OCI-LY3 (cell line): Measurements from ENCODE around the gene CHRD.

Source experiments
- H2AFZ ChIP-seq: fragments of 200-600, 300-600 bp; shearing (Covaris generic); 2 replicates; pipeline ENCODE4 v1.6.0; 2014; ENCODE audit warnings: antibody characterized with exemption, low read depth, low read length
- H3K27ac ChIP-seq: fragments of 200-600, 300-600 bp; sonication (generic); 2 replicates; pipeline ENCODE4 v1.5.1; 2014; ENCODE audit warnings: mild to moderate bottlenecking, low read length, moderate library complexity, mixed read lengths
- H3K27me3 ChIP-seq: fragments of 200-600, 300-600 bp; sonication (generic); 2 replicates; pipeline ENCODE4 v1.6.1; 2014; ENCODE audit warnings: low read depth, low read length, mixed read lengths
- H3K36me3 ChIP-seq: fragments of 200-600, 300-600 bp; sonication (generic); replicated peaks from 2 replicates; pipeline ENCODE3; 2014; ENCODE audit warnings: low read depth, low read length, mixed read lengths
- H3K4me1 ChIP-seq: fragments of 300-600, 200-600 bp; sonication (generic); 2 replicates; pipeline ENCODE4 v1.6.1; 2014; ENCODE audit warnings: low read length, mixed read lengths
- H3K4me2 ChIP-seq: fragments of 200-600, 300-600 bp; sonication (generic); 2 replicates; pipeline ENCODE4 v1.6.1; 2014; ENCODE audit warnings: low read length, mixed read lengths
- H3K4me3 ChIP-seq: fragments of 300-600, 200-600 bp; sonication (generic); 2 replicates; pipeline ENCODE4 v1.5.1; 2014; ENCODE audit warnings: antibody characterized with exemption, mild to moderate bottlenecking, low read length, moderate library complexity
- H3K79me2 ChIP-seq: fragments of 300-600, 200-600 bp; shearing (Covaris generic); 2 replicates; pipeline ENCODE4 v1.6.1; 2014; ENCODE audit warnings: mild to moderate bottlenecking, low read length, mixed read lengths
- H3K9ac ChIP-seq: fragments of 300-600, 200-600 bp; shearing (Covaris generic); 2 replicates; pipeline ENCODE4 v1.6.0; 2014; ENCODE audit warnings: mild to moderate bottlenecking, low read length, moderate library complexity
- H3K9me3 ChIP-seq: fragments of 200-600, 300-600 bp; shearing (Covaris generic); 2 replicates; pipeline ENCODE4 v1.6.1; 2014; ENCODE audit warnings: low read length, mixed read lengths; ENCODE audit not compliant: insufficient read depth
- H4K20me1 ChIP-seq: fragments of 200-600, 300-600 bp; sonication (generic); 2 replicates; pipeline ENCODE4 v1.6.1; 2016; ENCODE audit warnings: low read length, mixed read lengths; ENCODE audit not compliant: insufficient read depth
- EZH2phosphoT487 ChIP-seq: fragments of 200-600 bp; shearing (Covaris generic); IDR thresholded peaks from 2 replicates; pipeline ENCODE4 v1.6.1; 2018; ENCODE audit warnings: antibody characterized with exemption, mixed run types, low read depth
- TF ChIP-seq, protein P1 (sequence below): fragments of 200-600, 300-600 bp; sonication (generic); IDR thresholded peaks from 2 replicates; pipeline ENCODE4 v1.5.1; 2014; ENCODE audit warnings: antibody characterized with exemption, low read length, low read depth

The CHRD gene

DNA sequence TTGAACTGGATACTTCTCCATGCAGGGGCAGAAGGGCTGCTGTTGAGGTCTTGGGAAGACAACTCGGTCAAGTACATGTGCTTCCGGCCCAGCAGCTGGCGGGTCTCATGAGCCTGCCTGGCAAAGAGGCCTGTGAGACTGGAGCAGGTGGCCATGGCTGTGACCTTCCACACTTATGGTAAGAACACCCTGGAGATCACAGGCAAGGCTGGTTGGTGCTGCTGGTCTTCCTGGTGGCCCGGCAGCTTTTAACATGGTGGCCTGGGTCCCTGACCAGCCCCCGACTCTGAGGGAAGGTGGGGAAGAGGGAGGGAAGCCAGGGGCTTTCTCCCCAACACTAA lies 15.4 kb downstream of the CHRD start:
- no peak for TF ChIP-seq EZH2phosphoT487
- TF ChIP-seq, protein P1, sequence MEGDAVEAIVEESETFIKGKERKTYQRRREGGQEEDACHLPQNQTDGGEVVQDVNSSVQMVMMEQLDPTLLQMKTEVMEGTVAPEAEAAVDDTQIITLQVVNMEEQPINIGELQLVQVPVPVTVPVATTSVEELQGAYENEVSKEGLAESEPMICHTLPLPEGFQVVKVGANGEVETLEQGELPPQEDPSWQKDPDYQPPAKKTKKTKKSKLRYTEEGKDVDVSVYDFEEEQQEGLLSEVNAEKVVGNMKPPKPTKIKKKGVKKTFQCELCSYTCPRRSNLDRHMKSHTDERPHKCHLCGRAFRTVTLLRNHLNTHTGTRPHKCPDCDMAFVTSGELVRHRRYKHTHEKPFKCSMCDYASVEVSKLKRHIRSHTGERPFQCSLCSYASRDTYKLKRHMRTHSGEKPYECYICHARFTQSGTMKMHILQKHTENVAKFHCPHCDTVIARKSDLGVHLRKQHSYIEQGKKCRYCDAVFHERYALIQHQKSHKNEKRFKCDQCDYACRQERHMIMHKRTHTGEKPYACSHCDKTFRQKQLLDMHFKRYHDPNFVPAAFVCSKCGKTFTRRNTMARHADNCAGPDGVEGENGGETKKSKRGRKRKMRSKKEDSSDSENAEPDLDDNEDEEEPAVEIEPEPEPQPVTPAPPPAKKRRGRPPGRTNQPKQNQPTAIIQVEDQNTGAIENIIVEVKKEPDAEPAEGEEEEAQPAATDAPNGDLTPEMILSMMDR, result no peak
- no peak overlapping the region for H3K27ac ChIP-seq
- H3K4me1 ChIP-seq, result no peaks in the 10 kb centered on the region
- no peak overlapping the region for H3K4me3 ChIP-seq
- no peaks in the 10 kb centered on the region for H3K9me3 ChIP-seq
- H2AFZ ChIP-seq, result no peak overlapping the region
- H3K4me2 ChIP-seq, result no peak overlapping the region
- no peak overlapping the region for H3K9ac ChIP-seq
- H3K79me2 ChIP-seq, result no peaks in the 10 kb centered on the region
- H4K20me1 ChIP-seq, result no peaks in the 10 kb centered on the region
- H3K36me3 ChIP-seq, result no peaks in the 10 kb centered on the region
- H3K27me3 ChIP-seq, result 0 out of 2 replicates have a peak, but pooled peaks cover 2% of the 10 kb centered on the region

DNA sequence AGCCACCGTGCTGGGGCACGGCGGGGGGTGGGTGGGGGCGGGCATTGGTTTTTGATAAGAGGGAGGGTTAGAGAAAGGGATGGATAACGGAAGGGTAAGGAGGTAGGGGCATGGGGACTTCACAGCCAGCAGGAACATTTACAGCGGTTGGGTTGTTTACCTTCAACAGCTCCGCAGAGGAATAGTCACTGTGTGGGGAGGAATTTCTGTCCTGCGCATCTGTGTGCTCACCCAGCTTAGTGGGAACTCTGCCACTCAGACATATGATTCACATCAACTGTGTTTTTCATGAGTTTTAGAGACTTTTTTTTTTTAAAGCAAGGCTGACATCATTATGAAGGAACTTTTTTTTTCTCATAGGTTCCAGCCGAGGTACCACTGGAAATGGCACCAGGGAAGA lies 19.6 kb downstream of the CHRD start:
- TF ChIP-seq, protein P1, result no peak
- TF ChIP-seq EZH2phosphoT487, result no peak
- peaks cover 2% of the 10 kb centered on the region; the same call in 1 of the 2 replicates for H3K27me3 ChIP-seq
- H4K20me1 ChIP-seq, result no peaks in the 10 kb centered on the region
- H3K79me2 ChIP-seq, result no peaks in the 10 kb centered on the region
- no peak overlapping the region for H3K27ac ChIP-seq
- H3K36me3 ChIP-seq, result no peaks in the 10 kb centered on the region
- no peaks in the 10 kb centered on the region for H3K4me1 ChIP-seq
- H3K4me3 ChIP-seq, result no peak overlapping the region
- H3K4me2 ChIP-seq, result no peak overlapping the region
- H3K9ac ChIP-seq, result no peak overlapping the region
- no peak overlapping the region for H2AFZ ChIP-seq
- no peaks in the 10 kb centered on the region for H3K9me3 ChIP-seq

DNA sequence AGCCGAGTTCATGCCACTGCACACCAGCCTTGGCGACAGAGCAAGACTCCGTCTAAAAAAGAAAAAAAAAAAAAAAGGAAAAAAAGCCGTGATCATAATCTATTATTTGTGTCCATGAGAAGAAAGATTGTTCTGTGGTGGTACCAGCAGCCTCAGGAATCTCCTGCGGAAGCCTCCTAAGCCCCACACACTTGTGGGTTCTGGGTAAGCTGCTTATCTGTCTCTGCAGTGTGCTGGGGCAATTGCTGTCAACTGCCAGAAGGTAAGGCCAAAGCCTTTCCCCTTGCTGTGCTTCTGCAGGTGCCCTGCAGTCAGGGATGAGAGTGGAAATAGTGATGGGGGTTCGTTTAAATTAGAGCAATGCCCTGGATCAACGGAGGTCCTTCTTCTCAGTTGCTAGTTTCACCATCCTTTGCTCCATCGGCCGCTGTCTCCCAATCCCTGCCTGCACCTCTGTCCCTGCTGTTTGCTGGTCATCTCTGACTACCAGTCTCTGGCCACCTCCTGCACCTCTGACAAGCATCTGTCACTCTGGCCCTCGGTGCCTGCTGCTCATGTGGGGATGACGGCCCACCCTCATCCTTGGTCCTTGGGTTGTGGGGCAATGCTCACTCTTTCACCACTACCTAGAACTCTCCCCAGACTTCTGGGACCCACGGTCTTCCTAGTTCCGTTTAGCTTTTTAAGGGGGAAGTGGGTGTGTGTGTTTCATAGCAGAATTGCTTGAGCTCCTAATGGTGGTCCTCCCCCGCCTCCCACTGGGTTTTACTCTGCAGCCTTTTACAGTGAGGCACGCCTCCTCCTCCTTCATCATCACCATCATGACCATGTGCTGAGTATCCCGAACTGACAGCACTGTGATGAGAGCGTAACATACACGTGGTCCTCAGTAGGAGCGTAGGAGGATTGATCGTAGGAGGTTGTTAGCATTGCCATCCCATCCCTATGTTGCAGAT lies 25.5 kb downstream of the CHRD start:
- Histone ChIP-seq H3K9me3 (no peaks in the 10 kb centered on the region), H3K79me2 (no peaks in the 10 kb centered on the region), H3K9ac (no peak overlapping the region), H4K20me1 (no peaks in the 10 kb centered on the region), H3K4me1 (no peaks in the 10 kb centered on the region), H3K27ac (no peak overlapping the region), H3K36me3 (no peaks in the 10 kb centered on the region), H3K4me3 (no peak overlapping the region), H3K4me2 (no peak overlapping the region), H3K27me3 (no peaks in the 10 kb centered on the region; the same call in 1 of the 2 replicates), H2AFZ (no peak overlapping the region)
- TF ChIP-seq, protein P1, result no peak
- TF ChIP-seq EZH2phosphoT487, result no peak

DNA sequence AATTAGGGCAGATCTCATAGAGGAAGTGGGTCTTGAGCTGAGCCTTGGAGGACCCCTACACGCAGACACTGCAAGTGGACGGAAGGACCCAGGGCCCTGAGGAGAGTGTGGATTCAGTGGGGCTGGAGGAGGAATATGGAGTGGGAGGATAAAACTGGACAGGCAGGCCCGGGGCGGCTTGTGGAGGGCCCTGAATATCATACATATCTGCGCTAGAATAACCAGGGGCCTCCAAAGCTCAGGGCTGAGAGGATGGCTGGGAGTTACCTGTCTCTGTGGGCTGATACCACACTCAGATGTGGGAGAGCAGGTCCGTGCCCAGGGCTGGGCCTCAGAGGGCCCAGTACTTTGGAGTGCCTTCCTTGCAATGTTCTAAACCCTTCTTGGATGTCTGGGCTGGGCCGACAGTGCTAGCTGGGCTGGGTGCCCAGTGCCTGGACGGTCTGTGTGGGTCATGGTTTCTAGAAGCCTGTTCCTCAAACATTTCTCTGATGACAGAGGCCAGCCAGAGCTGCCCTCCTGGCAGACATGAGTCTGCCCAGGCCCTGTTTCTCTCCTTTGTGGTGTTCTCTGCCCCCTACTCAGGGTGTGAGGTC lies 29.6 kb downstream of the CHRD start:
- H3K9me3 ChIP-seq, result no peaks in the 10 kb centered on the region
- H3K4me3 ChIP-seq, result no peak overlapping the region
- H3K27ac ChIP-seq, result no peak overlapping the region
- H3K79me2 ChIP-seq, result no peaks in the 10 kb centered on the region
- H3K4me2 ChIP-seq, result no peak overlapping the region
- H3K36me3 ChIP-seq, result no peaks in the 10 kb centered on the region
- no peak for TF ChIP-seq EZH2phosphoT487
- TF ChIP-seq, protein P1, result no peak
- H2AFZ ChIP-seq, result no peak overlapping the region
- H3K4me1 ChIP-seq, result no peaks in the 10 kb centered on the region
- H4K20me1 ChIP-seq, result no peaks in the 10 kb centered on the region
- H3K9ac ChIP-seq, result no peak overlapping the region
- H3K27me3 ChIP-seq, result no peaks in the 10 kb centered on the region
